Measurements from ENCODE around the gene MRPL58.
"Not testable (repeated sequence)": the region's sequence is repeated elsewhere in the genome, so short reads cannot be mapped to it uniquely, and the experiment has no call there.

MRPL58 gene

DNA sequence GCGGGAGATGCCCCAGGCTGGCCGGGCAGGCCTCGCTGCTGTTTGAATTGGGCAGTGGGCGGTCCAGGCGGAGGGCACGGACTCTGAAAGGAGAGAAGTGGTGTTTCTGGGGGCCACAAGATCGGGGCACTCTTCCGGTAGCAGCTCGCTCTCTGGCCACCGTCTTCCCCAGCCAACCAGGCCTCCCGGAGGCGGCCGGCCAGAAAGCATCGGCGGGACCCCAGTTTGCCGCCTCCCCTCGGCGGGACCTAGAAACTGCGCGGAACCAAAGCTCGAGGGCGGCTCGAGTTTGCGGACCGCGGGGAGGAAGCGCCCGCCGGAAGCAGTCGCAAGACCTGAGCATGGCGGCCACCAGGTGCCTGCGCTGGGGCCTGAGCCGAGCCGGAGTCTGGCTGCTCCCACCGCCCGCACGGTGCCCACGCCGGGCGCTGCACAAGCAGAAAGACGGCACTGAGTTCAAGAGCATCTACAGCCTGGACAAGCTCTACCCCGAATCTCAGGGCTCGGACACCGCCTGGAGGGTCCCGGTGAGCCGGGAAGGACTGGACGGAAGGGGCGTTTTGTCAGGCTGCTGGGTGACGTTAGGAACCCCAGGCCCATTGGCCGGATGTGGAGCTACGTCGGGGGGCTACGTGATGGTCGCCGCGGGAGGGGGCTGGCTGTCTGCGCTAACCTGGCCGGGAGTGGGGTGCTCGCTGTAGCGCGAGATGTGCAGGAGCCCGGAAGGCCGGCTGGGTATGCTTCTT, at the start of gene MRPL58:
MRPL58 (plus strand) TSS at position 325 of the 746 bp plus-strand sequence; CDS start at position 342, 17 bp downstream.
- peak within 1 kb of the TSS; percentile 95 for H3K4me3 ChIP-seq (ENCODE audit: low read depth, low read length)
- H3K4me1 ChIP-seq (ENCODE audit: control insufficient read depth, insufficient read depth, low read length) = peaks cover 9% of the 10 kb centered on the region
- H3K27me3 ChIP-seq (ENCODE audit: control insufficient read depth, insufficient read depth, low read length) = no peaks in the 10 kb centered on the region
- H3K36me3 ChIP-seq (ENCODE audit: control insufficient read depth, insufficient read depth, low read length) = no peaks in the 10 kb centered on the region
- no peaks in the 10 kb centered on the region for H3K9me3 ChIP-seq (ENCODE audit: control insufficient read depth, insufficient read depth, low read length)
- H3K9ac ChIP-seq (ENCODE audit: low read depth, low read length) = peak within 1 kb of the TSS; percentile 79

DNA sequence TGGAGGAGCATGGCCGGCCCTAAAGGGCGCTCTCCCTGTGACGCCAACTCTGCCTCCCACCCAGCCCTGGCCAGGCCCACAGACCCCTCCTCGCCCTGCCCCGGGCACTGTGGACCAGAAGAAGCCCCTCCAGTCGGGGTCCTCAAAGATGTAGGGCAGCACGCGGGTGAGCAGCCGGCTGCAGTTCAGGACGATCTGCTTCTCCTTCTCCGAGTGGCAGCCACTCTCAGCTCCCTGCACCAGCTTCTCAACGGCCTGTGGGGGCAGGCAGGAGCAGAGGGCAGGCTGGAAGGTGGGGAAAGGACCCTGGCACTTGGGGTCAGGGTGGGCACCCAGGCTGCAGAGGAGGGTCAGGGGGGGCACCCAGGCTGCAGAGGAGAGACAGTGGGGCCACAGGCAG, 48.8 kb upstream of the MRPL58 start:
- Histone ChIP-seq H3K9ac (ENCODE audit: low read depth, low read length) (no peak overlapping the region), H3K27me3 (ENCODE audit: control insufficient read depth, insufficient read depth, low read length) (peaks cover 7% of the 10 kb centered on the region), H3K4me1 (ENCODE audit: control insufficient read depth, insufficient read depth, low read length) (no peaks in the 10 kb centered on the region), H3K9me3 (ENCODE audit: control insufficient read depth, insufficient read depth, low read length) (no peaks in the 10 kb centered on the region), H3K36me3 (ENCODE audit: control insufficient read depth, insufficient read depth, low read length) (no peaks in the 10 kb centered on the region), H3K4me3 (ENCODE audit: low read depth, low read length) (no peak overlapping the region)

GRCh38 chr17:74964246-74964761, 48.2 kb upstream of the MRPL58 start:
- no peaks in the 10 kb centered on the region for H3K9me3 ChIP-seq (ENCODE audit: control insufficient read depth, insufficient read depth, low read length)
- H3K4me1 ChIP-seq (ENCODE audit: control insufficient read depth, insufficient read depth, low read length) = no peaks in the 10 kb centered on the region
- no peak overlapping the region for H3K9ac ChIP-seq (ENCODE audit: low read depth, low read length)
- H3K36me3 ChIP-seq (ENCODE audit: control insufficient read depth, insufficient read depth, low read length) = no peaks in the 10 kb centered on the region
- no peak overlapping the region for H3K4me3 ChIP-seq (ENCODE audit: low read depth, low read length)
- peaks cover 5% of the 10 kb centered on the region for H3K27me3 ChIP-seq (ENCODE audit: control insufficient read depth, insufficient read depth, low read length)

- Histone ChIP-seq H3K4me3 (ENCODE audit: low read depth, low read length) (no peak overlapping the region), H3K36me3 (ENCODE audit: control insufficient read depth, insufficient read depth, low read length) (no peaks in the 10 kb centered on the region), H3K27me3 (ENCODE audit: control insufficient read depth, insufficient read depth, low read length) (peaks cover under 1% of the 10 kb centered on the region), H3K9me3 (ENCODE audit: control insufficient read depth, insufficient read depth, low read length) (no peaks in the 10 kb centered on the region), H3K4me1 (ENCODE audit: control insufficient read depth, insufficient read depth, low read length) (no peaks in the 10 kb centered on the region), H3K9ac (ENCODE audit: low read depth, low read length) (no peak overlapping the region)
Observed at GRCh38 chr17:74964988-74965622, 47.4 kb upstream of the MRPL58 start.

GRCh38 chr17:74968361-74968780, 44.1 kb upstream of the MRPL58 start:
- no peaks in the 10 kb centered on the region for H3K9me3 ChIP-seq (ENCODE audit: control insufficient read depth, insufficient read depth, low read length)
- no peaks in the 10 kb centered on the region for H3K36me3 ChIP-seq (ENCODE audit: control insufficient read depth, insufficient read depth, low read length)
- peaks cover 26% of the 10 kb centered on the region for H3K27me3 ChIP-seq (ENCODE audit: control insufficient read depth, insufficient read depth, low read length)
- no peak overlapping the region for H3K4me3 ChIP-seq (ENCODE audit: low read depth, low read length)
- H3K9ac ChIP-seq (ENCODE audit: low read depth, low read length) = no peak overlapping the region
- peaks cover 2% of the 10 kb centered on the region for H3K4me1 ChIP-seq (ENCODE audit: control insufficient read depth, insufficient read depth, low read length)

DNA sequence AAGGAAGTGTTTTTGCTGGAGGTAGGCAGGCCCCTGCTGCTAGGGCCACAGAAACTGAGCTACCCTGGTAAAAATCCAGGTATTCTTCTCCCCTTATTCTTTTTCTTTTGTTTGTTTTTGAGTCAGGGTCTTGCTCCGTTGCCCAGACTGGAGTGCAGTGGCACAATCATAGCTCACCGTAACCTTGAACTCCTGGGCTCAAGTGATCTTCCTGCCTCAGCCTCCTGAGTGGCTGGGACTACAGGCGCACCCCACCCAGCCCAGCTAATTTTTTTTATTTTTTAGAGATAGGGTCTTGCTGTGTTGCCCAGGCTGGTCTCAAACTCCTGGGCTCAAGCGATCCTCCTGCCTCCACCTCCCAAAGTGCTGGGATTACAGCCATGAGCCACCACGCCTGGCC, 43.0 kb upstream of the MRPL58 start:
- not testable (repeated sequence) for H3K4me3 ChIP-seq (ENCODE audit: low read depth, low read length); H3K9me3 ChIP-seq (ENCODE audit: control insufficient read depth, insufficient read depth, low read length); H3K36me3 ChIP-seq (ENCODE audit: control insufficient read depth, insufficient read depth, low read length); H3K9ac ChIP-seq (ENCODE audit: low read depth, low read length); H3K4me1 ChIP-seq (ENCODE audit: control insufficient read depth, insufficient read depth, low read length)
- H3K27me3 ChIP-seq (ENCODE audit: control insufficient read depth, insufficient read depth, low read length) = peaks cover 37% of the 10 kb centered on the region

- peaks cover 46% of the 10 kb centered on the region for H3K27me3 ChIP-seq (ENCODE audit: control insufficient read depth, insufficient read depth, low read length)
- H3K9me3 ChIP-seq (ENCODE audit: control insufficient read depth, insufficient read depth, low read length) = no peaks in the 10 kb centered on the region
- H3K4me3 ChIP-seq (ENCODE audit: low read depth, low read length) = no peak overlapping the region
- no peaks in the 10 kb centered on the region for H3K36me3 ChIP-seq (ENCODE audit: control insufficient read depth, insufficient read depth, low read length)
- H3K9ac ChIP-seq (ENCODE audit: low read depth, low read length) = no peak overlapping the region
- H3K4me1 ChIP-seq (ENCODE audit: control insufficient read depth, insufficient read depth, low read length) = peaks cover 2% of the 10 kb centered on the region
Observed at GRCh38 chr17:74970395-74970794, 42.1 kb upstream of the MRPL58 start.

- H3K9ac ChIP-seq (ENCODE audit: low read depth, low read length) = no peak overlapping the region
- peaks cover 2% of the 10 kb centered on the region for H3K4me1 ChIP-seq (ENCODE audit: control insufficient read depth, insufficient read depth, low read length)
- peaks cover 46% of the 10 kb centered on the region for H3K27me3 ChIP-seq (ENCODE audit: control insufficient read depth, insufficient read depth, low read length)
- peak overlapping the region; percentile 55 for H3K4me3 ChIP-seq (ENCODE audit: low read depth, low read length)
- no peaks in the 10 kb centered on the region for H3K9me3 ChIP-seq (ENCODE audit: control insufficient read depth, insufficient read depth, low read length)
- H3K36me3 ChIP-seq (ENCODE audit: control insufficient read depth, insufficient read depth, low read length) = no peaks in the 10 kb centered on the region
Observed at GRCh38 chr17:74971069-74971841, 41.2 kb upstream of the MRPL58 start.

- peak overlapping the region; percentile 55 for H3K4me3 ChIP-seq (ENCODE audit: low read depth, low read length)
- H3K27me3 ChIP-seq (ENCODE audit: control insufficient read depth, insufficient read depth, low read length) = peaks cover 46% of the 10 kb centered on the region
Observed at GRCh38 chr17:74971842-74972106, 40.7 kb upstream of the MRPL58 start.

DNA sequence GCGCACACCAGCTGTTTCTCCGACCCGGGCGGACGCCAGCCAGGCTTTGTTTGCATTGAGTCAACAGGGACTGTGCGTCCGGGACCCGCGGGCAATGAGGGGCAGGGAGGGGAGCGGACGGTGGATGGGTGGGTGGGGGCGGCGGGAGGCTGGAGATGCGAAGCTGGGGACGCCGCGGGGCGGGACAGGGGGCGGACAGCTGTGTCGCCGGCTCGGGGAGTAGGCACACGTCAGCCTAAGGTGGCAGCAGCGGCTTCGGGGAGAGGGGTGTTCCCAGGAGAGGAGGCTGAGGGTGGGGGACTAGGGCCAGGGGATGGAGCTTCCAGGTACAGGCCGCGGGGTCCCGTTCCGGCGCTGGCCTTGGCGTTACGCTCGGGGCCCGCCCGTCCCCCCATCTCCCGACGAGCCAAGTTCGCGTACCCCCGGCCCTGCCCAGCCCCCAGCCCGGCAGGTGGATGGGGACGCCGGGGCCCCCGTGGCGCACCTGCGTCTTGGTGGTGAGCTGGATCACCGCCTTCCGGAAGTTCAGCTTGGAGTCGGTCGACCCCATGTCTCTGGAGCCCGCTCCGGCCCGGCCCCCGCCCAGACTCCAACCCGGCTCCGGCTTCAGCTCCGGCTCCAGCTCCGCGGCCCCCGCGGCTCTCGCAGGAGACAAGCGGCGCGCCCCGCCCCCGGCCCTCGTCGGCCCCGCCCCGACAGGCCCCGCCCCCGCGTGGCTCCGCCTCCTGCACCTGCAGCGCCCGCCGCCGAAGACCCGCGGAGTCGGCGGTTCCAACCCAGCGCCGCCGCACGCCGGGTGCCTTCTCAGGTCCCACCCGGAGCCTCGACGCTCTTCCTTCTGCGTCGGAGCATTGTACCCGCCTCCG, 40.1 kb upstream of the MRPL58 start, which contains the start of gene HID1:
HID1 (minus strand) TSS at position 653 of the 866 bp plus-strand sequence; CDS start at position 550, 103 bp downstream.
- Histone ChIP-seq H3K4me1 (ENCODE audit: control insufficient read depth, insufficient read depth, low read length) (peaks cover 2% of the 10 kb centered on the region), H3K27me3 (ENCODE audit: control insufficient read depth, insufficient read depth, low read length) (peaks cover 46% of the 10 kb centered on the region), H3K9ac (ENCODE audit: low read depth, low read length) (no peak within 1 kb of the TSS)

More at GRCh38 chr17:74971842-74972106, 40.7 kb upstream of the MRPL58 start:
- Histone ChIP-seq H3K9ac (ENCODE audit: low read depth, low read length) (no peak overlapping the region), H3K9me3 (ENCODE audit: control insufficient read depth, insufficient read depth, low read length) (no peaks in the 10 kb centered on the region), H3K4me1 (ENCODE audit: control insufficient read depth, insufficient read depth, low read length) (peaks cover 2% of the 10 kb centered on the region), H3K36me3 (ENCODE audit: control insufficient read depth, insufficient read depth, low read length) (no peaks in the 10 kb centered on the region)

GRCh38 chr17:74972973-74973328, 39.5 kb upstream of the MRPL58 start:
- no peaks in the 10 kb centered on the region for H3K36me3 ChIP-seq (ENCODE audit: control insufficient read depth, insufficient read depth, low read length)
- peaks cover 2% of the 10 kb centered on the region for H3K4me1 ChIP-seq (ENCODE audit: control insufficient read depth, insufficient read depth, low read length)
- H3K9me3 ChIP-seq (ENCODE audit: control insufficient read depth, insufficient read depth, low read length) = no peaks in the 10 kb centered on the region
- H3K27me3 ChIP-seq (ENCODE audit: control insufficient read depth, insufficient read depth, low read length) = peaks cover 48% of the 10 kb centered on the region
- peak overlapping the region; percentile 59 for H3K4me3 ChIP-seq (ENCODE audit: low read depth, low read length)
- no peak overlapping the region for H3K9ac ChIP-seq (ENCODE audit: low read depth, low read length)

More for the DNA sequence above, 40.1 kb upstream of the MRPL58 start, which contains the start of gene HID1:
- Histone ChIP-seq H3K9me3 (ENCODE audit: control insufficient read depth, insufficient read depth, low read length) (no peaks in the 10 kb centered on the region), H3K4me3 (ENCODE audit: low read depth, low read length) (peak within 1 kb of the TSS; percentile 59), H3K36me3 (ENCODE audit: control insufficient read depth, insufficient read depth, low read length) (no peaks in the 10 kb centered on the region)
